Spleen (tissue), 11 donors: ENCODE results near the gene RHBDD1. TPM values are rescaled to one million over a fixed set of nuclear protein-coding genes. Genes with fewer than 3 reads are reported as not detected.
A peak's percentile ranks its signal among the peaks of the same experiment; 100 is the strongest.

Experiments used
- DNase-seq: peaks from one replicate; pipeline ENCODE4 v3.0.0-alpha.2; 2020
- H3K27ac ChIP-seq, 8 donors: fragments of 200-600 bp; sonication (generic) in 7 of 8; 1 replicate in 4 of 8; 2 replicates in 4 of 8; pipeline versions ENCODE4 v1.5.0 to v1.8.0; 2016 to 2021; ENCODE audit warnings: inconsistent platforms in 4 of 8, mild to moderate bottlenecking in 4 of 8, moderate library complexity in 1 of 8
- H3K27me3 ChIP-seq, 7 donors: fragments of 200-600 bp; sonication (generic) in 6 of 7; replicated peaks in 1 of 7; 1 replicate in 4 of 7; 2 replicates in 3 of 7; pipeline versions ENCODE4 v1.5.0 to v1.8.0; 2016 to 2021; ENCODE audit warnings: inconsistent platforms in 3 of 7, mild to moderate bottlenecking in 1 of 7
- H3K36me3 ChIP-seq, 6 donors: fragments of 200-600 bp; sonication (generic) in 5 of 6; 1 replicate in 4 of 6; 2 replicates in 2 of 6; pipeline versions ENCODE4 v1.5.0 to v1.8.0; 2016 to 2021; ENCODE audit warnings: inconsistent platforms in 2 of 6
- H3K4me1 ChIP-seq, 6 donors: fragments of 200-600 bp; sonication (generic) in 5 of 6; 1 replicate in 3 of 6; 2 replicates in 3 of 6; pipeline versions ENCODE4 v1.5.0 to v1.8.0; 2016 to 2021; ENCODE audit warnings: inconsistent platforms in 3 of 6
- H3K4me3 ChIP-seq, 8 donors: fragments of 200-600 bp; sonication (generic) in 7 of 8; 1 replicate in 4 of 8; 2 replicates in 4 of 8; pipeline versions ENCODE4 v1.5.0 to v1.8.0; 2016 to 2021; ENCODE audit warnings: inconsistent platforms in 4 of 8, mild to moderate bottlenecking in 4 of 8, moderate library complexity in 2 of 8
- H3K9me3 ChIP-seq, 8 donors: fragments of 200-600 bp; sonication (generic) in 7 of 8; 1 replicate in 4 of 8; 2 replicates in 4 of 8; pipeline versions ENCODE4 v1.5.0 to v1.8.0; 2016 to 2021; ENCODE audit warnings: inconsistent platforms in 4 of 8
- CTCF ChIP-seq, 11 experiments: fragments of 200-600 bp in 7 of 11; fragments of 450-650 bp in 4 of 11; sonication (generic) in 4 of 11; IDR thresholded peaks in 8 of 11; conservative IDR thresholded peaks in 3 of 11; 1 replicate in 7 of 11; 2 replicates in 4 of 11; pipeline versions ENCODE4 v1.4.0 to v1.8.0; 2016 to 2021; ENCODE audit warnings: antibody characterized with exemption in 11 of 11, inconsistent platforms in 4 of 11, mild to moderate bottlenecking in 1 of 11
- POLR2A ChIP-seq, 3 donors: fragments of 450-650 bp; IDR thresholded peaks; one replicate each; pipeline ENCODE4 v1.5.1; 2017; ENCODE audit warnings: antibody characterized with exemption in 3 of 3, mild to moderate bottlenecking in 1 of 3
- POLR2AphosphoS5 ChIP-seq, 3 donors: sonication (generic); formaldehyde crosslinking; IDR thresholded peaks; one replicate each; pipeline ENCODE4 v1.5.1; 2017; ENCODE audit warnings: antibody characterized with exemption in 3 of 3
- WGBS, 5 donors: extraction: QIAGEN DNeasy Blood & Tissue Kit in 3 of 5; methylation state at CpG; one replicate each; pipeline versions ENCODE4 v1.1.5 to v1.1.7; 2013 to 2018; 5-methylcytosine and 5-hydroxymethylcytosine counted together
- intact Hi-C: fragments of 100-400 bp; cut with DNase I; formaldehyde crosslinking; loops from one replicate; pipeline ENCODE4 v1.15.0; 2023; ENCODE audit warnings: low total_unique reads
- polyA plus RNA-seq, 3 donors: library from polyadenylated mRNA; stranded (reverse); fragments of 200-250 nt; gene quantifications; one replicate each; pipeline ENCODE4 v1.2.1, GENCODE V29; 2013
- total RNA-seq, 7 donors: library from RNA; depleted of rRNA in 3 of 7; stranded (reverse); fragments of >200 nt in 3 of 7; fragmentation: NEBNext Ultra II Directional in 4 of 7; extraction: Animal tissue kit (Norgen Biotek cat#: 25700) in 4 of 7; gene quantifications; one replicate each; pipeline versions ENCODE4 v1.1.0 to v1.2.1, GENCODE V29; 2016 to 2021
- donor health status: healthy with polysubstance abuse.
- donor health status: DM: no; HTN: no; CAD: no; lungs with moderate emphysema.
- donor health status: DM: no; HTN: no; CAD: no.
- donor health status: Bipolar disorder and iron deficiency.
- donor health status: healthy.
- donor health status: DM: no; HTN: no; CAD: no.
- donor health status: DM: yes; HTN: yes; CAD: no.

RHBDD1 gene
- total and polyA plus RNA-seq, 10 donors: 6.1 to 67.5 (median 32.8) TPM

- TF ChIP-seq CTCF (IDR thresholded peaks at IDR 0.05 in 8 of 11, conservative IDR thresholded peaks at IDR 0.05 in 3 of 11) (no peak), POLR2AphosphoS5 (IDR thresholded peaks at IDR 0.05) (no peak), POLR2A (IDR thresholded peaks at IDR 0.05) (no peak)
- DNase-seq: no peak
These were observed 43.5 kb upstream of the RHBDD1 start for GRCh38 chr2:226792155-226792881.

GRCh38 chr2:226793646-226794045, 42.2 kb upstream of the RHBDD1 start:
- Histone ChIP-seq H3K36me3 (no peaks in the 10 kb centered on the region), H3K4me3 (peak overlapping the region in 3 of 8 donors; percentile 20 to 86 (median 65)), H3K4me1 (peaks cover 4 to 88% (median 44%) of the 10 kb centered on the region in 6 donors), H3K27ac (peak overlapping the region in 5 of 8 donors; percentile 33 to 94 (median 61)), H3K9me3 (no peaks in the 10 kb centered on the region), H3K27me3 (peaks cover 0 to 23% (median 9%) of the 10 kb centered on the region in 7 donors)
- no peak for DNase-seq
- 41 to 76% (median 53%) methylated on average over 2 of the region's 2 CpGs for WGBS, 5 donors
- intact Hi-C loops: no loop called here
- TF ChIP-seq POLR2AphosphoS5 (IDR thresholded peaks at IDR 0.05) (no peak), POLR2A (IDR thresholded peaks at IDR 0.05) (no peak), CTCF (IDR thresholded peaks at IDR 0.05 in 8 of 11, conservative IDR thresholded peaks at IDR 0.05 in 3 of 11) (no peak)

More at GRCh38 chr2:226792155-226792881, 43.5 kb upstream of the RHBDD1 start:
- H3K4me3 ChIP-seq: peak overlapping the region; percentile 43 to 86 (median 54)
- peaks cover 4 to 74% (median 36%) of the 10 kb centered on the region in 6 donors for H3K4me1 ChIP-seq
- no peaks in the 10 kb centered on the region for H3K9me3 ChIP-seq
- H3K36me3 ChIP-seq: no peaks in the 10 kb centered on the region
- WGBS, 5 donors: 53 to 65% (median 60%) methylated on average over 7 of the region's 7 CpGs
- peak overlapping the region; percentile 9 to 94 (median 89) for H3K27ac ChIP-seq
- peaks cover 0 to 10% (median 0%) of the 10 kb centered on the region in 7 donors for H3K27me3 ChIP-seq
- intact Hi-C loops: no loop called here

GRCh38 chr2:226794196-226794661, 41.6 kb upstream of the RHBDD1 start:
- Histone ChIP-seq H3K27me3 (peaks cover 0 to 29% (median 14%) of the 10 kb centered on the region in 7 donors), H3K9me3 (no peaks in the 10 kb centered on the region), H3K4me1 (peaks cover 4 to 92% (median 48%) of the 10 kb centered on the region in 6 donors), H3K27ac (peak overlapping the region in 6 of 8 donors; percentile 26 to 94 (median 54)), H3K4me3 (peak overlapping the region in 5 of 8 donors; percentile 7 to 86 (median 20)), H3K36me3 (no peaks in the 10 kb centered on the region)
- TF ChIP-seq POLR2AphosphoS5 (IDR thresholded peaks at IDR 0.05): no peak
- intact Hi-C loops: no loop called here
- no peak for DNase-seq
- WGBS, 5 donors: 67 to 80% (median 79%) methylated on average over 4 of the region's 4 CpGs

DNA sequence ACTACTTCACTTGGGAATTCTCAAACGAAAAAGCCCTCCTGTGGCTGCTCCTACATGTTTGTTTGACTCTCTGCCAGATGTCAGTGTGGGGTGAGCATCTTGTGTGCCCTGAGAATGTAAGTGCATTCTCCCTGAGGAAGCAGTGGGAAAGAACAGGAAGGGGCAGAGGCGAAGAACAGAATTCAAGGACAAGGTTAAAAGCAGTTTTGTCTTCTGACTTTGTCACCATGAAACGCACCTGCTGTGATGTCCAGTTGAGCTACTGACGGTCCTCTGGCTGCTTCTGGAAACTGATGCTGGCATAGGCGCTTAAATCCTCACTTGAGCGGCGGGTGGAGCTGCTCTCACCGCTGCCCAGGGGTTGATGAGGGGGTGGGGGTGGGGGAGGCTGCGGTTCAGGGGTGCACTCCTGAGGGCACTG, 41.1 kb upstream of the RHBDD1 start:
- H3K4me1 ChIP-seq: peaks cover 4 to 91% (median 47%) of the 10 kb centered on the region in 6 donors
- intact Hi-C loops: no loop called here

More for the DNA sequence above, 41.1 kb upstream of the RHBDD1 start:
- no peaks in the 10 kb centered on the region for H3K36me3 ChIP-seq
- peak overlapping the region in 6 of 8 donors; percentile 26 to 94 (median 54) for H3K27ac ChIP-seq
- H3K4me3 ChIP-seq: peak overlapping the region in 4 of 8 donors; percentile 7 to 86 (median 42)
- H3K27me3 ChIP-seq: peaks cover 0 to 34% (median 17%) of the 10 kb centered on the region in 7 donors
- WGBS, 5 donors: 66 to 84% (median 66%) methylated on average over 8 to 9 of the region's 9 CpGs
- DNase-seq: no peak
- TF ChIP-seq POLR2AphosphoS5 (IDR thresholded peaks at IDR 0.05) (peak in 1 of 3 donors; percentile 10), POLR2A (IDR thresholded peaks at IDR 0.05) (no peak)
- H3K9me3 ChIP-seq: no peaks in the 10 kb centered on the region
